K562 (cell line): ENCODE measurements around the gene RPTOR. TPM values are rescaled to one million over a fixed set of nuclear protein-coding genes. Genes with fewer than 3 reads are reported as not detected.

Experiments used
- ATAC-seq: fragments of 200-7000 bp; cut with Tn5 transposase; 3 replicates; pipeline ENCODE4 v1.9.1; 2020; ENCODE audit warnings: moderate library complexity
- BruUV-seq: library from RNA; stranded (reverse); fragments of 400-500 nt; replicated peaks from 2 replicates; lab custom pipeline; 2021; lab: Mats Ljungman, UMichigan
- CTCF ChIA-PET: fragments of 300-600 bp; formaldehyde crosslinking; extraction: SDS; loops from one replicate; lab custom pipeline; 2021; ENCODE audit warnings: low intra/inter-chr PET ratio; lab: Yijun Ruan, JAX
- POLR2A ChIA-PET: fragments of 300-600, 350-650 bp; sonication (Branson Sonifier 250); formaldehyde crosslinking; extraction: SDS; loops from one replicate; lab custom pipeline; 2021; ENCODE audit warnings: antibody characterized with exemption, inconsistent platforms; lab: Yijun Ruan, JAX
- DNase-seq, 4 experiments: peaks; one replicate each; pipeline versions ENCODE4 v3.0.0 to v3.0.0-alpha.2; 2011 to 2018; ENCODE audit warnings: low spot score in 3 of 4, mixed read lengths in 3 of 4; ENCODE audit errors: extremely low read depth in 1 of 4
- FAIRE-seq: peaks from 2 replicates; lab custom pipeline; 2011; peaks lifted over from hg19 to GRCh38; lab: Jason Lieb, UNC
- H2AFZ ChIP-seq: 2 replicates; pipeline ENCODE4 v1.6.0; 2011; ENCODE audit warnings: low read depth, low read length, control low read depth, inconsistent platforms
- H3K27ac ChIP-seq: fragments of 200-600 bp; 3 replicates; pipeline ENCODE4 v1.8.0; 2011; ENCODE audit warnings: low read depth, mild to moderate bottlenecking, control low read depth, inconsistent platforms, low read length, moderate library complexity, mixed read lengths; ENCODE audit errors: extremely low read depth
- H3K27me3 ChIP-seq, 2 experiments: fragments of 300-600 bp in 1 of 2; 2 replicates in 1 of 2; 3 replicates in 1 of 2; pipeline versions ENCODE4 v1.6.0 to v1.8.0; 2011; ENCODE audit warnings: inconsistent platforms in 2 of 2, low read length in 2 of 2, mild to moderate bottlenecking in 1 of 2, mixed read lengths in 1 of 2, moderate library complexity in 1 of 2; ENCODE audit not compliant: control insufficient read depth in 2 of 2, insufficient read depth in 2 of 2
- H3K36me3 ChIP-seq: fragments of 300-600 bp; 3 replicates; pipeline ENCODE4 v1.8.0; 2011; ENCODE audit warnings: mild to moderate bottlenecking, low read length, inconsistent platforms; ENCODE audit not compliant: control insufficient read depth, insufficient read depth
- H3K4me1 ChIP-seq, 2 experiments: fragments of 200-600 bp in 1 of 2; replicated peaks in 1 of 2; 2 replicates in 1 of 2; 3 replicates in 1 of 2; pipeline versions ENCODE4 v1.5.1 to v1.8.0; 2011; ENCODE audit warnings: inconsistent platforms in 2 of 2, low read length in 2 of 2, mild to moderate bottlenecking in 1 of 2, mixed read lengths in 1 of 2, moderate library complexity in 1 of 2; ENCODE audit not compliant: control insufficient read depth in 2 of 2, insufficient read depth in 2 of 2
- H3K4me2 ChIP-seq: 2 replicates; pipeline ENCODE4 v1.6.1; 2011; ENCODE audit warnings: low read length, control low read depth, inconsistent platforms, mixed read lengths; ENCODE audit not compliant: insufficient read depth
- H3K4me3 ChIP-seq: fragments of 200-600 bp; sonication (generic), shearing (Covaris generic); 2 replicates; pipeline ENCODE4 v1.5.1; 2016; ENCODE audit warnings: control low read depth, inconsistent platforms
- H3K79me2 ChIP-seq: fragments of 200-600 bp; 3 replicates; pipeline ENCODE4 v1.8.0; 2011; ENCODE audit warnings: low read length, inconsistent platforms; ENCODE audit not compliant: control insufficient read depth, insufficient read depth
- H3K9ac ChIP-seq, 2 experiments: 2 replicates each; pipeline versions ENCODE4 v1.6.0 to v1.6.1; 2011; ENCODE audit warnings: low read depth in 2 of 2, low read length in 2 of 2, control low read depth in 1 of 2, inconsistent platforms in 1 of 2, mild to moderate bottlenecking in 1 of 2, mixed read lengths in 1 of 2; ENCODE audit not compliant: insufficient read depth in 1 of 2
- H3K9me1 ChIP-seq: one replicate; pipeline ENCODE4 v1.6.0; 2011; ENCODE audit warnings: inconsistent platforms, mild to moderate bottlenecking, low read length, moderate library complexity; ENCODE audit not compliant: control insufficient read depth, insufficient read depth
- H3K9me3 ChIP-seq: replicated peaks from 2 replicates; pipeline ENCODE4 v1.5.1; 2011; ENCODE audit warnings: low read depth, low read length, inconsistent platforms; ENCODE audit not compliant: control insufficient read depth, insufficient read depth
- H4K20me1 ChIP-seq: replicated peaks from 2 replicates; pipeline ENCODE4 v1.6.1; 2011; ENCODE audit warnings: low read length, inconsistent platforms, mixed read lengths; ENCODE audit not compliant: control insufficient read depth, insufficient read depth
- MECOM ChIP-seq: fragments of 250-450 bp; sonication (Bioruptor Pico); IDR thresholded peaks from 2 replicates; pipeline ENCODE4 v1.8.0; 2022; ENCODE audit warnings: inconsistent platforms
- NCOA4 ChIP-seq: fragments of 450-650 bp; IDR thresholded peaks from 2 replicates; pipeline ENCODE4 v1.6.1; 2018; ENCODE audit warnings: mild to moderate bottlenecking; ENCODE audit not compliant: partially characterized antibody
- POLR2B ChIP-seq: fragments of 450-650 bp; IDR thresholded peaks from 2 replicates; pipeline ENCODE4 v1.6.1; 2018; ENCODE audit warnings: low read depth; ENCODE audit not compliant: partially characterized antibody
- PRDM10 ChIP-seq: fragments of 450-650 bp; IDR thresholded peaks from 2 replicates; pipeline ENCODE4 v1.6.1; 2018; ENCODE audit not compliant: partially characterized antibody
- SMARCA5 ChIP-seq: fragments of 450-650 bp; IDR thresholded peaks from 2 replicates; pipeline ENCODE4 v1.6.1; 2016
- ZNF766 ChIP-seq: fragments of 200-800 bp; sonication (Bioruptor generic); conservative IDR thresholded peaks from 2 replicates; pipeline ENCODE4 v1.6.1; 2016; ENCODE audit warnings: missing genetic modification characterization, missing compliant biosample characterization
- WGBS: fragments of 100-300 bp; shearing (Covaris generic); methylation state at CpG from one replicate; pipeline ENCODE4 v1.1.6; 2016; ENCODE audit warnings: low coverage, mixed read lengths; ENCODE audit not compliant: insufficient coverage; ENCODE audit errors: missing lambda C conversion rate; 5-methylcytosine and 5-hydroxymethylcytosine counted together
- in situ Hi-C: fragments of 300-500 bp; cut with MboI; formaldehyde crosslinking; loops from 4 replicates; pipeline ENCODE4 v1.15.0; 2018; ENCODE audit warnings: inconsistent platforms, mixed read lengths
- intact Hi-C: fragments of 100-400 bp; cut with micrococcal nuclease; formaldehyde crosslinking; loops from 2 replicates; pipeline ENCODE4 v1.14.2; 2022
- polyA plus RNA-seq, 8 experiments: library from polyadenylated mRNA; depleted of rRNA in 4 of 8; stranded (reverse) in 5 of 8; unstranded in 3 of 8; fragments of >200 nt; fragmentation: Nextera tagmentation in 2 of 8; fragmentation: Illumina TruSeq in 1 of 8; extraction: Ambion mirVana in 2 of 8; extraction: Trizol in 1 of 8; gene quantifications; 2 replicates each; pipeline versions ENCODE4 v1.2.1 to v1.2.3, GENCODE V29; 2011 to 2014; ENCODE audit warnings: inconsistent platforms in 1 of 8, missing spikeins in 1 of 8
- total RNA-seq, 7 experiments: library from RNA; depleted of rRNA in 6 of 7; stranded (reverse); fragments of >200 nt in 6 of 7; fragmentation: Illumina TruSeq in 2 of 7; extraction: Trizol in 2 of 7; gene quantifications; 2 replicates each; pipeline versions ENCODE4 v1.2.1 to v1.2.3, GENCODE V29; 2011 to 2021; ENCODE audit warnings: low replicate concordance in 1 of 7

RPTOR gene
- total and polyA plus RNA-seq, 9 of the 15 experiments (the other 6 are each of a cell fraction or from before 2014, with no cell fraction given): 0.24 to 54.1 (median 10.2) TPM

- TF ChIP-seq SMARCA5 (no peak), ZNF766 (CRISPR knock-in tag) (no peak)
Measured at GRCh38 chr17:80511222-80512180, 33.1 kb upstream of the RPTOR start (continued).

GRCh38 chr17:80512233-80512632, 32.4 kb upstream of the RPTOR start:
- DNase-seq (no peak), ATAC-seq (0 out of 3 replicates have a peak, but pooled peaks have one; percentile 21)
- Histone ChIP-seq H3K9me1 (no peaks in the 10 kb centered on the region), H3K9ac (no peak overlapping the region), H3K4me3 (no peak overlapping the region), H3K4me1 (peaks cover 0 to 12% of the 10 kb centered on the region in 2 experiments; a peak in 1 of 5 replicates), H3K79me2 (no peaks in the 10 kb centered on the region)
- WGBS: 4% methylated on average over 15 of the region's 15 CpGs
- TF ChIP-seq MECOM (CRISPR knock-in tag) (no peak), PRDM10 (peak; percentile 34), POLR2B (no peak), NCOA4 (no peak)
- TF ChIP-seq, all 486 proteins: peak for 1
- in situ Hi-C loops (no loop called here), intact Hi-C loops (no loop called here)
- BruUV-seq: no TSS peak
- Histone ChIP-seq H3K27ac (no peak overlapping the region), H3K27me3 (peaks cover 46 to 88% of the 10 kb centered on the region in 2 experiments), H4K20me1 (peaks cover 8% of the 10 kb centered on the region), H3K36me3 (no peaks in the 10 kb centered on the region), H3K9me3 (no peaks in the 10 kb centered on the region), H2AFZ (no peak overlapping the region), H3K4me2 (no peak overlapping the region)
- FAIRE-seq: no peak
- CTCF ChIA-PET: no interaction called here
- POLR2A ChIA-PET: interaction anchor here (0.6 kb wide), 1 partner anchor 11 kb away, joined by 3 read pairs; no protein-coding TSS in a partner anchor
